ENCODE measurements around the gene CDK6.

DNA sequence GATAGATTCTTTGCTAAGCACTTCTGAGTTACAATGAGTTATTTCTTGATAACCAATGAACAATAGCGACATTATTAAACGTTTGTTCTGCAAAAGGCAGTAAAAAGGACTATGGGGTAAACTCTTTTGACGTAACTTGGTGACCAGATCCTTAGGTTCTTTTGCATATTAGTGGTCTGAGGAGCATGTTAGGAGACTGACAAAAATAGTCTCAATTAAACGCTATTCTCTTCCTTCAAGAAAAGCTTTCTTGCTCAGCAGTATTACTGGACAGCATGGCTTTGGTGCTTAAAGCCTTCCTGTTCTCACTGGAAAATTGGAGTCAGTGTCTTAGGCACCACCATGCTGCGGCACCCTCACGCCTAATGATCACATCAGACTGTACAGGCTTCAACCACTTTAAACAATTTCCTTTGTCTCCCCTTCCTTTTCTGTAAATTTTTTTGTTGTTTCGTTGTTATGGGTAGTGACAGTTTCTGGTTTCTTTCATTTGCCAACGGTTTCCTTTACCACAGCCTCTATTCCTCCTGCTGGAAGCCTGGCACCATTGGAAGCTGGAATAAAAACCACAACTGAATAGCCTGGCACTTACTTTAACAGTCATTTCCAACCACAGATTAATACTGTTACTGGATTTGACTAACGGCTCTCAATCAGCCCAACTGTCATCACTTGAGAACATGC, 197.0 kb downstream of the CDK6 start:
- TF ChIP-seq, protein P1, sequence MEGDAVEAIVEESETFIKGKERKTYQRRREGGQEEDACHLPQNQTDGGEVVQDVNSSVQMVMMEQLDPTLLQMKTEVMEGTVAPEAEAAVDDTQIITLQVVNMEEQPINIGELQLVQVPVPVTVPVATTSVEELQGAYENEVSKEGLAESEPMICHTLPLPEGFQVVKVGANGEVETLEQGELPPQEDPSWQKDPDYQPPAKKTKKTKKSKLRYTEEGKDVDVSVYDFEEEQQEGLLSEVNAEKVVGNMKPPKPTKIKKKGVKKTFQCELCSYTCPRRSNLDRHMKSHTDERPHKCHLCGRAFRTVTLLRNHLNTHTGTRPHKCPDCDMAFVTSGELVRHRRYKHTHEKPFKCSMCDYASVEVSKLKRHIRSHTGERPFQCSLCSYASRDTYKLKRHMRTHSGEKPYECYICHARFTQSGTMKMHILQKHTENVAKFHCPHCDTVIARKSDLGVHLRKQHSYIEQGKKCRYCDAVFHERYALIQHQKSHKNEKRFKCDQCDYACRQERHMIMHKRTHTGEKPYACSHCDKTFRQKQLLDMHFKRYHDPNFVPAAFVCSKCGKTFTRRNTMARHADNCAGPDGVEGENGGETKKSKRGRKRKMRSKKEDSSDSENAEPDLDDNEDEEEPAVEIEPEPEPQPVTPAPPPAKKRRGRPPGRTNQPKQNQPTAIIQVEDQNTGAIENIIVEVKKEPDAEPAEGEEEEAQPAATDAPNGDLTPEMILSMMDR (IDR thresholded peaks at IDR 0.05 in 8 of 11, conservative IDR thresholded peaks at IDR 0.05 in 3 of 11): no peak
- TF ChIP-seq POLR2AphosphoS5 (IDR thresholded peaks at IDR 0.05) (no peak), POLR2A (IDR thresholded peaks at IDR 0.05) (no peak)

All from spleen (tissue), 7 donors.